GM04504 (cell line): Measurements from ENCODE around the gene ACKR1.

Experiments
- DNase-seq: peaks from one replicate; pipeline ENCODE4 v3.0.0-alpha.2; 2012; ENCODE audit warnings: low read depth

Gene ACKR1

DNA sequence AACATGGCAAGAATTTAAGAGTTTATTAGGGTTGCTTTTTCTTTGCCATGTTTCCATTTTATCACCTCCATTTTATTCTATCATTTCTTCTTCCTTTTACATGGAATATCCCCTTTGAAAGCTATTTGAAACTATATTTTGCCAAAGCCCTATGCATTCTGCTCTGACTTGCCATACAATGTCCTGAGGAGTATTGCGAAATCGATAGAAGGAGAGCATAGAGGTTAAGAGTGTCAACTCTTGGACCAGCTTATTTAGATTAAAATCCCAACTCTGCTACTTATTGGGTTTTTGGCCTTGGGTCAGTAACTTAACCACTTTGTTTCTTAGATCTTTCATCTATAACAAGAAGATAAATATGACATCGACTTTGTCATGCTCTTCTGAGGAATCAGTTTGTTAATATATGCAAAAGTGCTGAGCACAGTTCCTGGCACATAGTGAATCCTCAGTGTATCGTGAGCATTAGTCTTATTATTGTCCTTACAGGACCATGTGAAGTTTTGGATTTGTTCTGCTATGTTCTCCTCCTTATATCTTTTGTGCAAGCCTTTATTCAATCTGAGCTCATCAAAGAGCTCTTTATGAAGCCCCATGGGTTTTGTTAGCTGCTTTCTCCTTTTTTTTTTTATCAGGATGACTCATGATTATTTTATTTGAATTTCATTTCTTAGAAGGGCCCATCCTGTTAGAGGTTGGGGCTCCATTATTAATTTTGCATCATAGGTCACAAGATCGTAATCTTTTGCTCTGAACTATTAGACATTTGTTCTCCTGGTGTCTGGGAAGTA, 17.6 kb downstream of the ACKR1 start:
- no peak for DNase-seq

DNA sequence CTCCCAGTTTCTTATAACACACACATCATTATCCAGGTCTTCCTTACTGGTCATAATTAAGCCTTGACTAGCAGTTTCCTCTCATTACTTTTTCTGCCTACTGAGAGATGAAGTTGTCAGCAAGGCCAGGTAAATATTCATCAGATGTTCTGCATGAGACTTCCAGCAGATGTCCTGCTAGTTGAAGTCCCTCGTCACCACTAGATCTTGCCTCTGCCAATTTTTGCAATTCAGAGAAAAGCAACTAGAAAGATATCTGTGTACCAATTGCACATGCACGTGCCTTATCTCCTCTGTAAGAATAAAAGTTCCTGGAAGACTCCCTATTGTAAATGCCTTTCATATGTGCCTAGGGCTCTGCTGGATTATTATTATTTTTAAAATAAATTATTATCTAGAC, 18.3 kb downstream of the ACKR1 start:
- no peak for DNase-seq

DNA sequence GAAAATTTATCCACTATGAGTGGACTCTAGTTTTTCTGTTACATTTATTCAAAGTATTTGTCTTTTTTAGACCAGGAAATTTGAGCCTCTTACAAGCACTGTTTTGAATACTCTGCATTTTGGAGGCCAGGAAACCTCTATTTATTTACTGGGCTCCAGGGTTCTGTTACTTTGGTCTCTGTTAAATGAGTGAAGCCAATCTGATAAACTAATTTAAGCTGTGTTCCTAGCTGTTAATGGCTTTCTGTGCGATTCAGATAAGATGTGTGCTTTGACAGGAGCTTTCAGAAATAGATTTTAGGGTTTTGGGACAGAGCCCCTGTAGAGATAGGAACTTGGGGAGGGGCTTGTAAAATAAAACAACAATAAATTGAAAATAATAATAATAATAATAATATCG, 23.9 kb downstream of the ACKR1 start:
- no peak for DNase-seq

DNA sequence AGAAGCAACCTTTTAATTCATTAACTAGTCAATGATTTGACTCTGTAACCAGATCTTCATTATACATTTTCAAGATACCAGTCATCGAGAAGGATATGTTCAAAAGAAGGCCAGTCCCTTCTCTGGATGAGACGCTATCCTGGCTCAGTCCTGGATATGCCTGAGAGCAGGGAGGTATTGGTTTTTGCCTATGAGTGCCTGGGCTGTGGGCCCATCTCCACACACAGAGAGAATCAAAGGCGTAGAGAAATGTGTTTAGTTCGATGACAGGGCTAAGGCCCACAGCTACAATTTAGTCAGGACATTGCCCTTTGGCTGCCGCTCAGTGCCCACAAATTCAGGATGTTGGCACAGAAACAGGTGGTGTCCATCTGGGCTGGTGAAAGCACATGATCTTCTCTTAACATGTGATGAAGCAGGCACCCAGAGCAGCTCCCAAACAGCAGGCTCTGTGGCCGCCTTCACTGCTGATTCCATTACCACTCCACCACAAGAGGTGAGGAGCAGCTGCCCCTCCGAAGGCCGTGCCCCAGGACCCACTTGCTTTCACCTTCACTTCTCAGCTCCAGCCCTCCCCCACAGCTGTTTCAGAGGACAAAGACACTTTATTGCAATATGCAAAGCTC, 24.7 kb downstream of the ACKR1 start:
- peak; percentile 14 for DNase-seq

DNA sequence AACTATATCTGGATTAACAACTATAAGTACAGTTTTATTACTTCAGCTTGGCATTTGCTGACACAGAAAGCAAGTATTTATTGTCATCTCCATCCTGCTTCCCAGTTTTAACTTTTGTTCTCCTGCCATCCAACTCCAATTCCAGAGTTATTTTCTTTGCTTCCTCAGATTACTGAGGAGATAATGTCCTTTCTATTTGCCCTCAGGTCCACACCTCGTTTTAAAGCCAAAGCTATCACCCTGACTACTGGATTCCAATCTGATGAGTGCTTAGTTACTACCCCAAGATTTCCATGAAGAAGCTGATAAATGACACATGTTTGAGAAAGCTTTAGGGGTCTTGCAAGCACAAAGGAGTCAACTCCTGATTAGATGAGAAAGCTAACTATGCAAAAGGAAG, 25.2 kb downstream of the ACKR1 start:
- peak; percentile 18 for DNase-seq

DNA sequence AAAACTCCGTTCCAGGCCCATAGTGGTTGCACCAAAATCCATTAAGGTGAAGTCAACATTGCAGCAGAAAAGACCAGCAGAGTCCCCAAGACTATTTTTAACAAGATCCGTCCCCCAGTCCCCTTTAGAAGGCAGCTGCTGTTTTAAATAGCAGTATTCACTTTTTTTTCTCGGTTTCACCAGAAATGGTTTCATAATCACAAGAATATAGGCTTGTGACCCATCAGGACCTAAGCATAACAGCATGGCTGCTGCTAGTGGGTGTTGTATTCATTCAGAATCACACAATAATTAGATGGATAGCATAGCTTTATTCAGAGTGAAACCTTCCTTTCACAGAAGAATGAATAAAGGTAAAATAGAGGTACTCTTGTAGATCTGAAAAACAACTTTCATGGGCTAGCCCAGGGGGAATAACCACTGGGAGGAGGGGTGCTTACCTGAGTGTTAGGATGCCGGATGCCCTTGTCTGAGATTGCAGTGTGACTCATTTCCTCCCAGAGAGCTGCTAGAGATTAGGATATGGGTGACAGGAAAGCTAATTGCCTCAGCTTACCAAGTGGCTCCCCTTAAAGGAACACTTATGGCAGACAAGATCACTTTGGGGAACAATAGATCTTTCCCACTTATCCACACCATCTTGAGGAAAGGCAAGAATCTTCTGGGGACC, 35.0 kb downstream of the ACKR1 start:
- DNase-seq = no peak

DNA sequence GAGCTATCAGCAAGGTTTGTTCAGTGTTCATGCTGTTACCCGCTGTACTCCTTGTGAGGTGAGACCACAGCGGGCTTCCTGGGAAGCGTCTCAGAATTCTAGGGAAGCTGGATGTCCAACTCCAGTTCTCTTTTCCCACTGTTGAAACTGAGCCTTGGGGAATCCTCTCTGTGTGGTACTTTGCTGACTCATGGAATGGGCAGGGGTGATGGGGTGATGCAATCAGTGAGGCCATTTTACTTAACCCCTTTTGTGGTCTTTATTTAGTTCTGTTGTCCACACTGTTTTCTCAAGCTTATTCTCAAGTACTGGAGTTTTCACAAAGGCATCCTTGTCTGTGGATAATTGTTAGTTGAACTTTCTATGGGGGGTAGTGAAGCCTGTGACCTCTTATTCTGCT, 42.6 kb downstream of the ACKR1 start:
- no peak for DNase-seq

DNA sequence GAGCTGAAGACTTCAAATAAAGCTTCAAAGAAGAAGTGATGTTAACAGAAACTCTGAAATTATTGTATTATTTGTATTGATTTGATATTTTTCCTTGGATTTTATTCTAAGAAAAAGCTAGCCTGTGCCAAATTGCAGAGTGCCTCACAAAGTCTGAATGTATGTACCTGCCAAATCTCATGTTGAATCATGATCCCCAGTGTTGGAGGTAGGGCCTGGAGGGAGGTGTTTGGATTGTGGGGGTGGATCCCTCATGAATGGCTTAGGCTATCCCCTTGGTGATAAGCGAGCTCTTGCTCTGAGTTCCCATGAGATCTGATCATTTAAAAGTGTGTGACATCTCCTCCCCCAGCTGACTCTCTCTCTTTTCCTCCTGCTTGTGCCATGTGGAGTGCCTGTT, 43.6 kb downstream of the ACKR1 start:
- no peak for DNase-seq

DNA sequence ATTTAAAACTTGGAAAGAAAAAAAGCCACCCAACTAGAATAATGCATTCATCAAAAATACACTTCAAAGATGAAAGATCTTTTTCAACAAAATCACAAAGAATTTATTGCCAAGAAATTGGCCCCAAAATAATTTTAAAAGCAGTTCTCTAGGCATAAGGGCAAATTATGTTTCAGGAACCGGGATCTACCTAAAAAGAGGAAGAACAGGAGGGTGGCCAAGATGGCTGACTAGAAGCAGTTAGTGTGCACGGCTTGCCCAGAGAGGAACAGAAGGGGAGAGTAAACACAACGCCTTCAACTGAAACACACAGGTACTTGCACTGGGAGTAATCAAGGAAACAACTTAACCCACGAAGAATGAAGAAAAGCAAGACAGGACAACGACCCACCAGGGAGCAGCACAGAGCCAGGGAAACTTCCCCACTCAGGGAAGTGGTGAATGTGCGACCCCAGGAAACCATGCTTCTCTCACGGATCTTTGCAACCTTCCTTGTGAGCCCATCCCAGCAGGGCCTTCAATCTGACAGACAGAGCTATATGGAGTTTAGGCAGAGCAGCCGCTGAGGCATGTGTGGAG, 46.1 kb downstream of the ACKR1 start:
- no peak for DNase-seq
